ENCODE data around the gene TBC1D21. TPM values are rescaled to one million over a fixed set of nuclear protein-coding genes. Genes with fewer than 3 reads are reported as not detected.

TBC1D21 gene, protein sequence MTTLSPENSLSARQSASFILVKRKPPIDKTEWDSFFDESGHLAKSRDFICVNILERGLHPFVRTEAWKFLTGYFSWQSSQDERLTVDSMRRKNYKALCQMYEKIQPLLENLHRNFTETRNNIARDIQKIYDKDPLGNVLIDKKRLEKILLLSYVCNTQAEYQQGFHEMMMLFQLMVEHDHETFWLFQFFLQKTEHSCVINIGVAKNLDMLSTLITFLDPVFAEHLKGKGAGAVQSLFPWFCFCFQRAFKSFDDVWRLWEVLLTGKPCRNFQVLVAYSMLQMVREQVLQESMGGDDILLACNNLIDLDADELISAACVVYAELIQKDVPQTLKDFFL
- not detected in 2 replicates for total RNA-seq

DNA sequence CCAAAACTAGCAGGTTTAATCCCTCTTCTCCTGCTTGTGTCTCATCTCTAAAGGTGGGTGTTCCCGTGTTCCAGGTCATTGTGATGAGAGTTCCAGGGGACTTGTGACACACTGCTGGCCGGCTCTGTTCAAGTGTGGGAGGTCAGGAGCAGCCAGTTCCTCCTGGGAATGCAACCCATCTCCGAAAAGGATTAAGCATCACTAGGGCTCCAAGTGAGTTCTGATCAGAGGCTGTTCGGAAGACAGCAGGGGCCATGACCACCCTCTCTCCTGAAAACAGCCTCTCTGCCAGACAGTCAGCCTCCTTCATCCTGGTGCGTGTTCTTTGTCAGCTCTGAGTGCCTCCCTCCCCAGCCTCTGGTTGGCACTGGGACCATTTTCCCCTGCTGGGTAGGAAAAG, at the start of gene TBC1D21:
Gene TBC1D21, plus strand, starts transcription at position 109 of the 400 bp plus-strand sequence. Its CDS starts 146 bp downstream, at position 255.

GRCh38 chr15:73926219-73927002, 53.0 kb downstream of the TBC1D21 start, which contains the start of gene LOXL1:
TSS of gene LOXL1 (plus strand) at chr15:73926462. CDS start at chr15:73926784, 322 bp downstream.

Other genes with a start within 250 kb of the TBC1D21 start
- gene NPTN, start 240.2 kb upstream of the TBC1D21 start, total RNA-seq: 106 and 109 TPM in 2 replicates
- 31.5 and 76.1 TPM in 2 replicates for gene CD276, start 189.2 kb upstream of the TBC1D21 start, total RNA-seq
- gene INSYN1, start 120.2 kb upstream of the TBC1D21 start, total RNA-seq: not detected in 2 replicates
- 14.7 and 36.6 TPM in 2 replicates for gene LOXL1, start 52.9 kb downstream of the TBC1D21 start, total RNA-seq
- gene STOML1, start 118.7 kb downstream of the TBC1D21 start, total RNA-seq: 9.4 and 20.7 TPM in 2 replicates
- gene PML, start 121.2 kb downstream of the TBC1D21 start, total RNA-seq: 33.0 and 41.9 TPM in 2 replicates
- not detected in 2 replicates for gene GOLGA6A, start 209.0 kb downstream of the TBC1D21 start, total RNA-seq

Data from tracheal epithelial cell (primary cell).